PFSK-1 (cell line): ENCODE measurements around the gene TESK2.

Experiments used
- FOXP2 ChIP-seq: optimal IDR thresholded peaks from 2 replicates; pipeline ENCODE3; 2011; ENCODE audit warnings: borderline replicate concordance, control low read depth, inconsistent platforms; ENCODE audit not compliant: insufficient read depth; ENCODE audit errors: extremely low read length, extremely low read depth
- POLR2AphosphoS5 ChIP-seq: IDR thresholded peaks from 2 replicates; pipeline ENCODE4 v1.6.1; 2012; ENCODE audit warnings: low read depth, mild to moderate bottlenecking, control low read depth, low read length, moderate library complexity
- SIN3A ChIP-seq: IDR thresholded peaks from 2 replicates; pipeline ENCODE4 v1.6.1; 2012; ENCODE audit warnings: mild to moderate bottlenecking, low read length, moderate library complexity, borderline replicate concordance; ENCODE audit not compliant: insufficient read depth
- TAF1 ChIP-seq: IDR thresholded peaks from 2 replicates; pipeline ENCODE4 v1.6.1; 2012; ENCODE audit warnings: low read length, control low read depth, borderline replicate concordance; ENCODE audit not compliant: insufficient read depth
- TF ChIP-seq, protein P1 (sequence below), 2 experiments: IDR thresholded peaks; 2 replicates each; pipeline versions ENCODE4 v1.6.1 to v1.8.0; 2011 to 2012; ENCODE audit warnings: low read depth in 2 of 2, low read length in 2 of 2, control low read depth in 1 of 2, inconsistent platforms in 1 of 2, mild to moderate bottlenecking in 1 of 2, moderate library complexity in 1 of 2; ENCODE audit not compliant: insufficient read depth in 1 of 2

TESK2 gene

DNA sequence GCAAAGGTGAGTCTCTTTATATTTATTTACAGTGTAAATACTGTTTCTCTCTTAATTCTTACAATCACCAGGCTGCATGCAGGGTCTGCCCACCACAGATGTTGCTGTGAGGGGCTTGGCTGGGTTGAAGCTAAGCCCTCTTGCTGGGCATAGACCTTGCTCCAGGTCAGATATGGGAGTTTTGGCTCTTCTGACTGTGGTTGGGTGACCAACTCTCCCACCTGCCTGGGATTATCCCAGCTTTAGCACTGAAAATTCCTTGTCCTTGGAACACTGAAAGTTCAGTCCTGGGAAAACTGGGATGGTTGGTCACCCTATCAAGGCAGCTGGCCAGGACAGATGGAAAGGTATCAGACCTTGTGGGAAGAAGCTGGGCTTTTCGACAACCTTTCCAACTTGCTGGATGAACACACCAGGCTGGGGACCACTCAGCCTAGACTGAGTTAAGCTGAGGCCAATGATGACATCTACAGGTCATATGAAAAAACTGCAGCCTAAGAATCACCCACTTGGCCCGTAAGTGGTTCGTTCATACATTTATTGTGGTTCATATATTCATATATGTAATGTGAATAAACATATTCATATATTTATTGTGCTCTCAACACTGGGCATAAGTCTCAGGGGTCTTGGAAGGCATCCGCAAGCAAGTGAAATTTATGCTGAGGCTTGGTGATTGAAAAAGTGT, 190.8 kb downstream of the TESK2 start:
- TF ChIP-seq FOXP2 (no peak), TAF1 (no peak)

DNA sequence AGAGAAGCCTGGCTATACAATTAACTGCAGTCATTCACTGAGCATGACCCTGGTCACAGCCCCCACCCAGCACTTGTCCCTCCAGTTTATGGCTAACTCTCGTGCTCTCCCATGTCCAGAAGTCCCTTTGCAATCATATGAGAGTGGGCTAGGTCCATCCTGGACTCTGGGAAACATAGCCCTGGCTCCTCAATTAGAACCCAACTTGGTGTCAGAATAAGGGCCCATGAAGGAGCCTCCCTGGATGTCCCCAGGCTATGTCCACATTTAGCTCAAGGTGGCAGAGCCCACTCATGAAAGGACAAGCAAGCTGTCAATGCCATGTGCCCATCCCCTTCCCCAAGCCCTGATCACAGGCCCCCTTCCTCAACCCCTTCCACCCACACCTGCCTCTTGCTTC, 191.7 kb downstream of the TESK2 start:
- TF ChIP-seq SIN3A: no peak
- no peak for TF ChIP-seq FOXP2
- TF ChIP-seq, protein P1, sequence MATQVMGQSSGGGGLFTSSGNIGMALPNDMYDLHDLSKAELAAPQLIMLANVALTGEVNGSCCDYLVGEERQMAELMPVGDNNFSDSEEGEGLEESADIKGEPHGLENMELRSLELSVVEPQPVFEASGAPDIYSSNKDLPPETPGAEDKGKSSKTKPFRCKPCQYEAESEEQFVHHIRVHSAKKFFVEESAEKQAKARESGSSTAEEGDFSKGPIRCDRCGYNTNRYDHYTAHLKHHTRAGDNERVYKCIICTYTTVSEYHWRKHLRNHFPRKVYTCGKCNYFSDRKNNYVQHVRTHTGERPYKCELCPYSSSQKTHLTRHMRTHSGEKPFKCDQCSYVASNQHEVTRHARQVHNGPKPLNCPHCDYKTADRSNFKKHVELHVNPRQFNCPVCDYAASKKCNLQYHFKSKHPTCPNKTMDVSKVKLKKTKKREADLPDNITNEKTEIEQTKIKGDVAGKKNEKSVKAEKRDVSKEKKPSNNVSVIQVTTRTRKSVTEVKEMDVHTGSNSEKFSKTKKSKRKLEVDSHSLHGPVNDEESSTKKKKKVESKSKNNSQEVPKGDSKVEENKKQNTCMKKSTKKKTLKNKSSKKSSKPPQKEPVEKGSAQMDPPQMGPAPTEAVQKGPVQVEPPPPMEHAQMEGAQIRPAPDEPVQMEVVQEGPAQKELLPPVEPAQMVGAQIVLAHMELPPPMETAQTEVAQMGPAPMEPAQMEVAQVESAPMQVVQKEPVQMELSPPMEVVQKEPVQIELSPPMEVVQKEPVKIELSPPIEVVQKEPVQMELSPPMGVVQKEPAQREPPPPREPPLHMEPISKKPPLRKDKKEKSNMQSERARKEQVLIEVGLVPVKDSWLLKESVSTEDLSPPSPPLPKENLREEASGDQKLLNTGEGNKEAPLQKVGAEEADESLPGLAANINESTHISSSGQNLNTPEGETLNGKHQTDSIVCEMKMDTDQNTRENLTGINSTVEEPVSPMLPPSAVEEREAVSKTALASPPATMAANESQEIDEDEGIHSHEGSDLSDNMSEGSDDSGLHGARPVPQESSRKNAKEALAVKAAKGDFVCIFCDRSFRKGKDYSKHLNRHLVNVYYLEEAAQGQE (IDR thresholded peaks at IDR 0.05; ENCODE audit: insufficient read depth in 1 of 2, low read depth in 2 of 2, low read length in 2 of 2): no peak
- TF ChIP-seq POLR2AphosphoS5: no peak

DNA sequence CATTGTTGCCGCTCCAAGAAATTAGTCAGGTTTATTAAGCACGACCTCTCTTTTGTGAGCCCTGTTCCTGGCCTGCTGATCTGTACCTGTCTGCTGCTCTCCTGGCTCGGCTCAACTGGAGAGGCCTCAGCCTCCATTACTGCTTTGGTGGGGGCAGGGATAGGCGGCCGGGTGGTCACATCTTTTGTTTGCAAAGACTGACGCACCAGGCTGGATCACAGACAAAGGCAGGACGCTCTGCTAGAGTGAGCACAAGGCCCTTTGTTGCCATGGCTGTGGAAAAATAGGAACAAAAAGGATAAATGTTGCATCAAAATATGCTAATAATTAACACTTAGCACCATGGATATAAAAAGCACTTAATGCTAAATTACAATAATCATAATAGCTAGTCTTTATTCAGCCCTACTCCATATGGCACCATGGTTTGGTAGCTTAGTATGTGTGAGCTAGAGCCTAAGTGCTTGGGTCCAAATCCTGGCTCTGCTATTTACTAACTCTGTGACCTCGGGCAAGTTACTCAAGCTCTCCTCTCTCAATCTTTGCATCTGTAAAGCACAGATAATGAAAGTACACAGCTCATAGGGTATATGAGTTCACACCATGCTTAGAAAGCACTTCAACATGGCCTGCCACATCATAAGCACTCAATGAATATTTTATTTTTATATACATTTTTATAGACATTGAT, 193.2 kb downstream of the TESK2 start:
- TF ChIP-seq TAF1 (no peak), POLR2AphosphoS5 (no peak), SIN3A (no peak), FOXP2 (no peak)
- TF ChIP-seq, protein P1 (IDR thresholded peaks at IDR 0.05; ENCODE audit: insufficient read depth in 1 of 2, low read depth in 2 of 2, low read length in 2 of 2): no peak
